Fibroblast of villous mesenchyme (primary cell): ENCODE results near the gene NCSTN. TPM values are rescaled to one million over a fixed set of nuclear protein-coding genes. Genes with fewer than 3 reads are reported as not detected.
A peak's percentile ranks its signal among the peaks of the same experiment; 100 is the strongest.

ENCODE experiments used
- DNase-seq: peaks from one replicate; pipeline ENCODE4 v3.0.0-alpha.2; 2010; ENCODE audit warnings: low read depth
- H3K4me3 ChIP-seq: 2 replicates; pipeline ENCODE4 v1.5.1; 2011; ENCODE audit warnings: low read depth, mild to moderate bottlenecking, low read length
- total RNA-seq: library from RNA; depleted of rRNA; stranded (reverse); fragments of >200 nt; gene quantifications from 2 replicates; pipeline ENCODE4 v1.2.3, GENCODE V29; 2012
- TF ChIP-seq, protein P1 (sequence below): IDR thresholded peaks from 2 replicates; pipeline ENCODE4 v1.5.1; 2012; ENCODE audit warnings: low read depth, mild to moderate bottlenecking, low read length; ENCODE audit not compliant: insufficient read depth

Gene NCSTN
- total RNA-seq = 109 and 165 TPM in 2 replicates

DNA sequence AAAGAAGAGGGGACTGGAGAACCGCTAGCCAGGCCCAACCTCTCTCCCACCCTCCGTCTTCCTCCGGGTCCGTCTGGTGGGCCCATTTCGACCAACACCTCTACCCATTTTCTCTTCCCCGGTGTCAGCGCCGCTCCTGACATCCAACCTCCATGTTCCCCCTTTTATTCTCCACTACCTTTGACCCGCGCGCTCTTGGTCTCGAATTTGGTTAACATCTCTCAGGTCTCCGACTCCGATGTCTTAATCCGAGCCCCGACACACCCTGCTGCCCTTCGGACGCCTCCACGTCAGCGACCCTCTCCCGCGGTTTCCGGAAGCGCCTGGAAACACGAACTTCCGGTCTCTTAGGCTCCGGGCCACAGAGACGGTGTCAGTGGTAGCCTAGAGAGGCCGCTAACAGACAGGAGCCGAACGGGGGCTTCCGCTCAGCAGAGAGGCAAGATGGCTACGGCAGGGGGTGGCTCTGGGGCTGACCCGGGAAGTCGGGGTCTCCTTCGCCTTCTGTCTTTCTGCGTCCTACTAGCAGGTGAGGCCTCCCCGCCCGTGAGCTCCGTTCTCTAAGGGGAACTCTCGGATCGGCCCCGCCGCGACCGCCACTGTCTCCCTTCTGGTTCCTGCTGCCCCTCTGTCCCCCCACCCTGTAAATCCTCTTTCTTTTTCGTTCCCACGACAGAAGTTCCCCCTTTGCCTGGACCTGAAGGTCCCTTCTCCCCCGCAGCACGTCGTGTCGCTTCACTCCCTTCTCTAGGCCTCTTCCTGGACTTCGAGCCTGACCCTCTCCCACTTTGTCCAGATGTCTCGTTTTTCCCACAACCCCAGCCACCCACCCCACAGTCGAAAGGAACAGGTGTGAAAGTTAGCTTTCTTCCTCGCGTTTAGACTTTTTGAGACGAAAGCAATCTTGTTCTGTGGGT lies at the start of gene NCSTN, which contains the start of gene COPA:
NCSTN (plus strand) TSS at position 431 of the 917 bp plus-strand sequence; CDS start at position 445, 14 bp downstream.
COPA (minus strand) TSS at position 298 of the 917 bp plus-strand sequence; CDS start at position 218, 80 bp downstream.
- TF ChIP-seq, protein P1, sequence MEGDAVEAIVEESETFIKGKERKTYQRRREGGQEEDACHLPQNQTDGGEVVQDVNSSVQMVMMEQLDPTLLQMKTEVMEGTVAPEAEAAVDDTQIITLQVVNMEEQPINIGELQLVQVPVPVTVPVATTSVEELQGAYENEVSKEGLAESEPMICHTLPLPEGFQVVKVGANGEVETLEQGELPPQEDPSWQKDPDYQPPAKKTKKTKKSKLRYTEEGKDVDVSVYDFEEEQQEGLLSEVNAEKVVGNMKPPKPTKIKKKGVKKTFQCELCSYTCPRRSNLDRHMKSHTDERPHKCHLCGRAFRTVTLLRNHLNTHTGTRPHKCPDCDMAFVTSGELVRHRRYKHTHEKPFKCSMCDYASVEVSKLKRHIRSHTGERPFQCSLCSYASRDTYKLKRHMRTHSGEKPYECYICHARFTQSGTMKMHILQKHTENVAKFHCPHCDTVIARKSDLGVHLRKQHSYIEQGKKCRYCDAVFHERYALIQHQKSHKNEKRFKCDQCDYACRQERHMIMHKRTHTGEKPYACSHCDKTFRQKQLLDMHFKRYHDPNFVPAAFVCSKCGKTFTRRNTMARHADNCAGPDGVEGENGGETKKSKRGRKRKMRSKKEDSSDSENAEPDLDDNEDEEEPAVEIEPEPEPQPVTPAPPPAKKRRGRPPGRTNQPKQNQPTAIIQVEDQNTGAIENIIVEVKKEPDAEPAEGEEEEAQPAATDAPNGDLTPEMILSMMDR = no peak
- peak; percentile 98 for DNase-seq
- H3K4me3 ChIP-seq = peak within 1 kb of the TSS; percentile 96

DNA sequence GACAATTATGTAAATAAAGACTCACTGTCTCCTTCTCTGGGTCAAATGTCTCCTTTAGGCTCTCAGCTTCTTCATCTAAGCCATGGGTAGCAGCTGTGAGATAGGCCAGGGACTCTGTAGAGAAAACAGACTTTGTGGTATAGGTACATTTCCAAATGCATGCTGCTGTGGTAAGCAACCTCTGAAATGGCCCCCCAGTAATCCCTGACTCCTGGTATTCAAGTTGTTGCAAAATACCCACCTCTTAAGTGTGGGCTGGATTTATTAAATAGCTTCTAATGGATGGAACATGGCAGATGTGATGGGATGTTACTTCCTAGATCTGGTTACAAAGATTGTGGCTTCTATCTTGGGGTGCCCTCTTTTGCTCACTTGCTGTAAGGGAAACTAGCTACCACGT lies 47.1 kb upstream of the NCSTN start:
- DNase-seq = peak; percentile 33
- no peak overlapping the region for H3K4me3 ChIP-seq
- TF ChIP-seq, protein P1 = no peak

DNA sequence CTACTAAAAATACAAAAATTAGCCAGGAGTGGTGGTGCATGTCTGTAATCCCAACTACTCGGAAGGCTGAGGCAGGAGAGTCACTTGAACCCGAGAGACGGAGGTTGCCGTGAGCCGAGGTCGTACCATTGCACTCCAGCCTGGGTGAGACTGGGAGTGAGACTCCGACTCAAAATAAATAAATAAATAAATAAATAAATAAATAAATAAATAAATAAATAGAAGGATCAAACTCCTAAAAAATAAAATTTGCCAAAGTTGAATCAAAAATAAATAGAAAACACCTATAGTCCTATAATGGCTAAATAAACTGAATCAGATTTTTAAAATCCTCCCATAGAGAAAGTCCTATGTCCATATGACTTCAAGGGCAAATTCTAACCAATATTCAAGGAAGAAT lies 43.0 kb upstream of the NCSTN start:
- DNase-seq = no peak
- no peak overlapping the region for H3K4me3 ChIP-seq
- TF ChIP-seq, protein P1 = no peak

- TF ChIP-seq, protein P1 = no peak
- DNase-seq = no peak
- no peak overlapping the region for H3K4me3 ChIP-seq
Observed at GRCh38 chr1:160307118-160307791, 35.9 kb upstream of the NCSTN start.

- no peak overlapping the region for H3K4me3 ChIP-seq
- TF ChIP-seq, protein P1 = no peak
- DNase-seq = no peak
Observed at GRCh38 chr1:160308451-160309184, 34.6 kb upstream of the NCSTN start.

- no peak overlapping the region for H3K4me3 ChIP-seq
- TF ChIP-seq, protein P1 = no peak
Observed at GRCh38 chr1:160309185-160309557, 34.0 kb upstream of the NCSTN start.

More at GRCh38 chr1:160309185-160309557, 34.0 kb upstream of the NCSTN start:
- DNase-seq = no peak
